Measurements from ENCODE around the gene AJUBA.
"Not testable (repeated sequence)": the region's sequence is repeated elsewhere in the genome, so short reads cannot be mapped to it uniquely, and the experiment has no call there.

AJUBA gene

DNA sequence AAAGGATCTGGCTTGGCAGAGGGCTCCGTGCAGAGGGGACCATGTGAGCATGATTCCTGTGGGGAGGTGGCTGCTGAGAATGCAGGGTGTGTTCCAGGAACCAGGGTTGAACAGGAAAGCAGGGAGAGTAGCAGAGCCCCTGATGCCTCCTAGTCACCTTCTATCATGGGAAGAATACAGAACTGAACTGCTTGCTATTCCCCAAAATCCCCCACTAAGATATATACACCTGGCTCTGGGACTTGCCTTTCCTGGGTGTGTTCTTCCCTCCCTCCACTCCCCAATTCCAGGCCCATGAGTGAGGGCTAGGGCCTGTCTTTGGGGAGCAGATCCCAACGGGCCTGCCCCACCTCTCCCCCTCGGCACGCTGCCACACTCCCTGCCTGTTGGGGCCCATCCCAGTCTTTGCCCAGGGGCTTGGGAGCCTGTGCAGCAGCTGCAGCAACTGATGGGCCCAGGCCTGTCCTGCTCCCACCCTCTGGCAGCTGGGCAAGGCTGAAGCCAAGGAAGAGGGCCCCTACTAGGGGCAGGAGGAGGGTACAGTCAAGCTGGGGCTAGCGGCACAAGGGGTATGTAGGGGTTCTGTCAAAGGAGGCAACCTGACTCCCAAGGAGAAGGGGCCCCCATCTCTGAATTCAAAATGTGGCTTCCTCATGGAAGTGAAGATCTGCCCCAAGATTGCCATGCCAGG, 3.2 kb downstream of the AJUBA start:
- no peak for DNase-seq

DNA sequence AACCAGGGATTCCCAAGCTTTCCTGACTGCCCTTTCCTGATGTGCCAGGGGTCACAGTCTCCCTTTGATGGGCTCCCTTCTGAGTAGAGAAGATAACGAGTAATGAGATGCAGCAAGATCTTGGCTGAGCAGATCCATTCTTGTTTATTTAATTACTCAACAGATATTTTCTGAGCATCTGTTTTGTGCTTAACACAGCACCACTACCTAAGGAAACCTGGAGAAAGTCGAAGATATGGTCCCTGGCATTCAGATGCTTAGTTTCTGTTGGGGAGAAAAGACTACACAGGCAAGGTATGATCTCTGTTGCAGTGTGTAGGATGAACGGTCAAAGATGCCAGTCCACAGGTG, 3.9 kb downstream of the AJUBA start:
- DNase-seq, result no peak

DNA sequence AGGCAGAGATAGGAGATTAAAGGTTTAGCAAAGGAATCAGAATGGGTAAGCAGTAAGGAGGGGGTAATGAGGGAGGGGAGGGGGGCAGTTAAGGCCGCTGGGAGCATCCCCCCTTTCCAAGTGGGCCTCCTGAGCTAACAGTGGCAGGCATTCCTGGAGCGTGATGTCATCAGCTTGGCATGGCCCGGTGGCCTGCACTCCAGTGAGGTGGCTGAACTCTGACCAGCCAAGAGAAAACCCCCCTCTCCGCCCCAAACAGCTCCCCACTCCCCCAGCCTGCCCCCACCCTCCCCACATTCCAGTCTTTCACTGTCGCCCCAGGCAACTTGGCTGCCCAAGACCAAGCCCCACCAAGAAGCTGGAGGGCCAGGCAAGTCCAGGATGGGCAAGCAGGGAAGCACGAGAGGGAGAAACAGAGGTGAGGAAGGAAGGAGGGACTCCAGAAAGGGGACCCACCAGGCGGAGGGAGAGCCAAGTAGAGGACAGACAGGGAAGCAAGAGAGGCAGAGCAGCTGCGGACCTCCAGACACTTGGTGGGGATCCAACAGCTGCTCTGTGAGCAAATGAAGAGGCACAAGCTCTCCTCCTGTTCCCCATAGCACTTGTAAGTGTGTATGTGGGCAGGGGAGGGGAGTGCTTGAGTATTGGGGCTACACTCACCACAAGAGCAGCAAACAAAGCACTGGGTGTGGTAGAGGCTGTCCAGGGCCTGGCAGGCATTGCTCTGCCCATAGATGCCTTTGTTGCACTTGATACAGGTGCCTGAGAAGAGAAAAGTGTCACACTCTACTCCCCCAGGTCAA, 4.5 kb downstream of the AJUBA start:
- DNase-seq, result no peak

DNA sequence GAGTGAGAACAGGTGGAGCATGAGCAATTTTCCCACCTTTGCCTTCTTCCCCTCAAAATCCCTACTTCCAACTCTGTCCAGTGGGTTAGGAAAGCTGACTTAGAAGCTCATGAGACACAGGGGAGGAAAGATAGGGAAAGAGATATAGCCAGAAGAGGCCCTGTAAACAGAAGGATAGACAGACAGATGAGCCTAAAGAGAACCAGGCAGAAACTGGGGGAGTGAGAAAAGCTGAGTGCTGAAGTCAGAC, 5.0 kb downstream of the AJUBA start:
- DNase-seq, result no peak

DNA sequence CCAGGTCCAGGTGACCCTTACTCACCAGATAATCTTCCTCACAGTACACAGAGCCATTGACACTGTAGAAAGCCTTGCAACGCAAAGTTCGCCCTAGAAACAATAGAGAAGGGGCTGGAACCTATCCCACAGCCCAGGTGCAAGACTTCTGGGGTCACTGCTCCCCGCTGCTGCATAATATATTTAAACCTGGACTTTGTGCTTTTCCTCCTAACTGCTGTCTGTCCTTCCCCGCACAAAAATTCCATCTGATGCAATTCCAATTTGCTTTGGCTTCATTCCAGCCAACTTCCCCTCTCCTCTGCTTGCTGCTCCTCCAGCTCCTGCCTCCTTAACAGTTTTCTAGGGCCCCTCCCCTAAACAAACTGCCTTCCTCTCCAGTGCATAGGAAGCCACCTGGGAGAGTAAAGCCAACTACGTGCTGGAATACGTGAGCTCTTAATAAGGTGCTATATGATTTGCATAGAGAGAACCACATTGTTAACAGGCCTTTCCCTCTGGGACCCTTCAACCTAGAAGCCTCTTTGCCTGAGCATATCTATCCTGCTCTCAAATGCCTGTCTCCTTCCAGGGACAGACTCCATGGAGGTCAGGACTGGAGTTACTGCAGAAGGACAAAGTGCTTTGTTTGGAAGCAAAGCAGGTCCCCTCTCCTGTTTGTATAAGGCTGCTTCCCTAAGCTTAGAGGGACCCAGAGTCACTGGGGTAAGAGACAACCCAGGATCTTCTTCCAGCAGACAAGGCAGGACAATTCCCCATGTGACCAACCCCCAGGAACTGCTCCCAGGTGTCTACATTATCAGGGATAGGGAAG, 5.5 kb downstream of the AJUBA start:
- no peak for DNase-seq

DNA sequence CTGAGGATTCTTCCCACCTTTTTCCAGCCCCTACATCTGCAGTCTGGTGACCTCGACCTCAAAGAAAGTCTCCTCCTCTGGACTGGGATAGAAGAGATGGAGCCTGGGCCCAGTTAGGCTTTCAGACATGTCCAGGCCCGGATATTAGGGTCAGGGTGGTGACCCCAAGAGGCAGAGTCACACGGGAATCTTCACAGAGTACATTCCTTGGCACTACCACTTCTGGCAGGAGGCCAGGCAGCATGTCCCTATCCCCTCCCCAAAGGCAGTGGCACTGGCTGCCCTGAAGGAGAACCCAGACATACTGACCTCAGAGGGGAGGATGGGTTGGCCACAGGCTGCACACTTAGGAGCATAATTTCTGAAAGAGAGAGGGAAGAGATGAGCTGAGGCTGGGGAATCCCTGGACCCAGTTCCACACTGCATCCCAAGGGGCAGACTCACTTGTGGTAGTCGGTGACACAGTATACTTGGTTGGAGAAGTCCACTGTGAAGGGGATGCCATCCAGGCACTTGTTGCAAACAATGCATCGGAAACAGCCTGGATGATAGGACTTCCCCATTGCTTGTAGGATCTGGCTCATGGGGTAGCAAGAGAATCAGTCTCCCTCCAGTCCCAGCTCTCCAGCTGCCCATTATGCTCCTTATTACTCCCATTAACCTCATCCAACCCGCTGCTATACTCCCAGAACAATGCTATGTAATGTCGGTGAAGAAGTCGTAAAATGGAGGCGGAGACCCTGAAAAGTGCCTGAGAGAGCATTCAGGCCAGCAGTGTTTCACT, 7.6 kb downstream of the AJUBA start:
- DNase-seq, result no peak

DNA sequence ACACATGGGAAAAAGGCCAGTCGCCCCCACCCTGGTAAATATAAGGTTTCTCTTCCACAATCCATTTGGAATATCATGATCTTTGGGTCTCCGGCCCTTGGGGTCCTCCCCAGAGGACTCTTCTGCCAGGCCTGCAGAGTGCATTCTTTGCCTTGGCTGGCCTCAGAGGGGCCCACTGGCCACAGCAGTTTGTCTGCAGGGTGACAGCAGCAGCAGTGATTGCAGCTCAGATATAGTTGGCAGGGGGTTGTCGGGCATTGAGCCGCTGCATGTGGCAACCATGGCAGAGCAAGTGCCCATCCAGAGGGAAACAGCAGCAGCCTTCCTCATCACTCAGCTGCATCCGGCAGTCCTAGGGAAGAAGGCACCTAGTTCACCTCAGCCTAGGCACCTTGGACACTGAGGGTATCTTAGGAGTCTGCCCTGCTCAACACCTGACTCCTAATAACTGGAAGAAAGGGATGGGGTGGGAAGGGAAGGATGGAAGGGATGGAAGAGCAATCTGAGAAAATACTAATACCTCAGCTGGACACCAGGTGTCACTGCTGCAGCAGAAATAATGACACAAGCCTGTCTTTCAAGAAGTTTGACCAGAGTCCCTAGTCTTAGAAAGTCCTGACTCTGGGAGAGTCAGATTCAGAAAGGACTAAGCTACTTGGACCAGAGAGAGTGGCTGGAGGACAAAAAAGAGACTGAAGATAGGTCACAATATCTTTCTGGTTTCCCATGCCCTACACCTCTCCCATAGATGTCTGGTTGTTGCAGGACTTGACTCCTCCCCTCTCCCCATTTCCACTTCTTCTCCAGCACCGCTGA, 8.9 kb downstream of the AJUBA start:
- peak; percentile 42 for DNase-seq

DNA sequence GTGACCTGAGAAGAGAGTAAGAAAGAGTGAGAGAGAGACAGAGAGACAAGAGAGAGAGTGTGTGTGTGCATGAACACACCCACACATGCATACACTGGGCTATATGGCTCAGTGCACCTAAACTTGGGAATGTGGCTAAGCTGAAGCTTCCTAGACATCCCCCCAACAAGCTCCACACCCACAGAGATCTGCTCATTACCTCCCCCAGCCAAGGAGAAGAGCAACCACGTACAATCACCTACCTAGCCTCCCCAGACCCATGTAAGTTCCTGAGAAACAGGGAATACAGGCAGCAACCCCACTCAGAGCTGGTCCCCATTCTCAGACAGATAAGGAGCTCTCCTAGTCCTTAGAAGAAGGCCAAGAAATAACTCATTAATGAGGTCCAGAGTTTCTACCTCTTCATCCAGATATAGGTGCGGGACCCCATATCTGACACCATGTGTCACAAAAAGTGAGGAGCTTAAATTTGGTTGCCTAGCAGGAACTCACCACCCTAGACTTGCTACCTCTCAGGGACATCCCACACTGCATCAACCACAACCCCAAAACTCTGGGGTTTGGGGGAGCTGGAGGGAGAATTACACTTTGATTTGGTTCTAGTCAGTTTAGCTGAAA, 9.9 kb downstream of the AJUBA start:
- no peak for DNase-seq

DNA sequence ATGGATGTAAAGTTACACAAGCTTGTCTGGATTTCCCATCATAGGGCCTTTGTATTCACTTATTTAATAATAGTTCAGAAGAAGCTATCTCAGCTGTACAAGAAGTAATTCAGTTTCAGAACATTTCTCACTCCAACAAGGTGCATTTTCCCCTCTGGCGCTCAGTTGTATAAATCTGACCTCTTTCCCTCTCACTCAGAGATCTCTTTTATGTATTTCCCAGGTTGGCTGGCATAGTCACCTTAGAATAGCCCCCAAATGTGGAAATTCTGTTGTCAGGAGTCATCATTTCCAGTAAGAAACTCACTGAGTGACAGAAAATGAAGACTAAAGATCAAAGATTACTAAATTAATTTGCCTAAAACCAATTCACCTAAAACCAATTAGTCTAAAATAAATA, 11.2 kb downstream of the AJUBA start:
- no peak for DNase-seq

DNA sequence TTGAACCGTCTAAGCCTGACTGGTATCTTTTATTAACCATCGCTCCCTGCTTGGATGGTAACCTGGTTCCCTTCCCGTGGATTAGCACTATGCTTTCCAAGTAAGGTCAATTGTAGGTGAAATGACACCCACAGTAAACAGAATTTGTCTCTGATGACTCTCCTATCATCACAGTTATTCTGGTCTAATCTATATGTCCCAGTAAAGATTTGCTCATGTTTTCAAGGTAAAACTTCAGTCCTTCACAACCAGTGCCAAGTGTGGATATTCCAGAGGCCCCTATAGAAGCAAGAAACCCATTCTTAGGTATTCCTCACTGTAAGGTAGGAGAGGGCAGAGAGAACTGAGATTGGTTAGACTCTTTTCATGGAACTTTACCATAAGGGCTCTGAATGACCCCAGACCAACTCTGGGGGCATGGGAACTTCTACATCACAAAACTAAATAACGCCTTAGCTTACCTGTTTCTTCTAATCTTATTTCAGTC, 15.5 kb downstream of the AJUBA start:
- no peak for DNase-seq

DNA sequence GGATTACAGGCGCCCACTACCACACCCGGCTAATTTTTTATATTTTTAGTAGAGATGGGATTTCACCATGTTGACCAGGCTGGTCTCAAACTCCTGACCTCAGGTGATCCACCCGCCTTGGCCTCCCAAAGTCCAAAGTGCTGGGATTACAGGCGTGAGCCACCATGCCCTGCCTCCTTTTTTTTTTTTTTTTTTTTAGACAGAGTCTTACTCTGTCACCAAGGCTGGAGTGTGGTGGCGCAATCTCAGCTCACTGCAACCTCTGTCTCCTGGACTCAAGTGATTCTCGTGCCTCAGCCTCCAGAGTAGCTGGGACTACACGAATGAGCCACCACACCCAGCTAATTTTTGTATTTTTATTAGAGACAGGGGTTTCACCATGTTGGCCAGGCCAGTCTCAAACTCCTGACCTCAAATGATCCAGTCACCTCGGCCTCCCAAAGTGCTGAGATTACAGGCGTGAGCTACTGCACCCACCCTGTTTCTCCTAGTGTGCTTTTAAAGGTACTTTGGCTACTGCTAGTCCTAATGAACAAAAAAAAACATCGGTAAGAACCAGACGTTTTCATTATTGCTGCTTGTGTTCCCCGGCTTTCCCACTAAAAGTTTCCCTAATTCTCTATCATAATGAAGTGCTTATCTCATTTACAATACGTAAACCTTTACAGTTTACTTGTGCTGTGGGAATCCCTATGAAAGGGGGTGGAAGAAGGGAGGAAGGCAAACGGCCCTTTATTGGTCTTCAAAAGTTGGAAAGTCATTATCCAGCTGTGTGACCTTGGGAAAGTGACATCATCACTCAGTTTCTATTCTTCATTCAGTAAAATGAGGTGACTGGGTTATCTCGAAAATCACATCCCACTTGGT, 16.2 kb downstream of the AJUBA start:
- DNase-seq, result not testable (repeated sequence)

DNA sequence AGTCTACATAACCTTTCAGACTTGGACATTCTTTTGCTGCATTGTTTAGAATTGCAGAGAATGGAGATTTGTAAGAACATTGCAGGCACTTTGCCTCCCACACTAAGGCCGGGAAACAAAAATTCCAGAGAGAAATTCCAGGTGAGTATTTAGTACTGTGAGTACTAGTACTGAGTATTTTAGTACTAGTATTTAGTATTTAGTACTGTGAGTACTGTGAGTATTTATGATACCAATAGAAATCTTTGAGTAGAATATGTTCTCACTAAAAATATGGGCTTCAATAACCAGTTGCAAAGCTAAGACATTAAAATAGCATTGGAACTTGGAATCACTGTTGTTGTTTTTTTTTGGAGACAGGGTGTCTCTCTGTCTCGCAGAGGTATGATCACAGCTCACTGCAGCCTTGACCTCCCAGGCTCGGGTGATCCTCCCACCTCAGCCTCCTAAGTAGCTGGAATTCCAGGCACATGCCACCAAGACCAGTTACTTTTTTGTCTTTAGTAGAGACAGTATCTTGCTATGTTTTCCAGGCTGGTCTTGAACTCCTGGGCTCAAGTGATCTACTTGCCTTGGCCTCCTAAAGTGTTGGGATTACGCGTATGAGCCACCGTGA, 20.2 kb downstream of the AJUBA start:
- no peak for DNase-seq

DNA sequence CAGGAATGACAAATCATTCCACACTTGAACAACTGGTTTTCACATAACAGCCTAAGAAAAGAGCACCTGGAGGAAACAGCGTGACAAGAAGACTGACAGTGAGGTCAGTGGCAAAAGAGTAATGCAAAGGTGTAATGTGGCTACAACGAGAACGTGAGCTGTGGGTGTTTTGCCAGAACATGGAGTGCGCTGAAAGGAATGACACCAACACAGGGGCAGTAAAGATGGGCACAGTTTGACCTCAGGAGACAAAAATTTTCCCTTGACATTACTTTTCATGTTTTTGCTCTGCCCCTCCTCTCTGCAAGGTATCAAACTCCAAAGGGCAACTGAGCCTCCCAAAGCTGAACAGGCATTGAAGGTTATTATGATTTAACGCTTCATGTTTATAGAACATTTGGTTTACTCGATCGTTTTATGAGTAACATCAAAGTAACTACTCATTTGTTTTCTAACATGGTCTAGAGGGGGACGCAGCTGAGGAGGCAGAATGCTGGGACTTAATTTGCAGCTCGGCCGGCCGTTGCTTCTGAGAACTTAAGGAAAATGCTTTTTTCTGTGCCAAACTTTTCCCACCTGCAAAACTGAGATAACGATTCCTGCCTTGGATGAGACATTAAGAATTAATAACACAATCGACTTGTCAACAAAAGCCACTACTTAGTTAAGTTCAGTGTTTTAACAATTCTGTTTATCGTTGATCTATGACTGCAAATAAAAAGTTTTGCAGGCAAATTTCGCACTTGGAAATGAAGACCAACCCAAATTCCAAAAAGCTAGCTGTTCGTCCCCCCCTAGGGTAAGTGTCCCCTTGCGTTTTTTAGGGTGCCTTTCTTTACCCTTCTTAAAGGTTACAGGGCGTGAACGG, 26.4 kb downstream of the AJUBA start:
- no peak for DNase-seq

DNA sequence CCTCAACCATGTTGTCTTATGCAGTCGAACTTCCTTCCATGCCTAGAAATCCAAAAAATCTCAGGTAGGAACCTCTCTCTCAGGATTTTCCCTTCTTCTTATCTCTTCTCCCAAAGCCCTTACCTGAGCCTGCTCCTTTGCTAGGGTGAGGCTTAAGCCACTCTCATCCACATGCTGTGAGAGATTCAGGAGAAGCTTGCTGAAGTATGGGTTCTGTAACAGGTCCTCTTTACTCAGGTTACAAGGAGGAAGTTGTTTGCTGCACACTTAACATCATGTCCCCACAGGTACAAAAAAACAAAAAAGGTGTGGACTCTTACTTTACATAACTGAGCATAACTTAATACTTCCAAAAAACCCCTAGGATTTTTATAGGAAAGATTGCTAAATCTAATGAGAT, 29.9 kb downstream of the AJUBA start:
- DNase-seq, result no peak

DNA sequence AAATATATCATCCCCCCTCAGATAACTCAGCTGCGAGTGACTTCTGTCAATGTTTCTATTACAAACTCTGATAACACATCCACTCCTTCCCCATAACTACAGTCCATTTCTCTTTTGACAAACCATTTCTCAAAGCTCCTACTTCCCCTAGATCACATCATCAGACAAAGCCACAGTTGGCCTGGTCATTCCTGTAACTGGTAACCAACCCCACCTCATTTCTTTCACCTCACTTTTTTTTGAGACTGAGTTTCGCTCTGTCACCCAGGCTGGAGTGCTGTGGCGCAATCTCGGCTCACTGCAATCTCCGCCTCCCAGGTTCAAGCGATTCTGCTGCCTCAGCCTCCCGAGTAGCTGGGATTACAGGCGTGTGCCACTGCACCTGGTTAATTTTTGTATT, 30.6 kb downstream of the AJUBA start:
- not testable (repeated sequence) for DNase-seq

DNA sequence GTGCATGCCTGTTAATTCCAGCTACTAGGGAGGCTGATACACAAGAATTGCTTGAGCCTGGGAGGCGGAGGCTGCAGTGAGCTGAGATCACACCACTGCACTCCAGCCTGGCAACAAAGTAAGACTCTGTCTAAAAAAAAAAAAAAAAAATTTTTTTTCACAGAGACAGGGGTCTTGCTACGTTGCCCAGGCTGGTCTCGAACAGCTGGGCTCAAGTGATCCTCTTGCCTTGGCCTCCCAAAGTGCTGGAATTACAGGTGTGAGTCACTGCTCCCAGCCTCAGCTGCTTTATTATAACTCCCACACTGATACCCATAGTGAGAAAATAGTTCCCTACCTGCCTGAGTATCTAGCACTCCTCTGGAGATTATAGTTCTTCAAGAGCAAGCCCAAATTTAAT, 36.7 kb downstream of the AJUBA start:
- no peak for DNase-seq

DNA sequence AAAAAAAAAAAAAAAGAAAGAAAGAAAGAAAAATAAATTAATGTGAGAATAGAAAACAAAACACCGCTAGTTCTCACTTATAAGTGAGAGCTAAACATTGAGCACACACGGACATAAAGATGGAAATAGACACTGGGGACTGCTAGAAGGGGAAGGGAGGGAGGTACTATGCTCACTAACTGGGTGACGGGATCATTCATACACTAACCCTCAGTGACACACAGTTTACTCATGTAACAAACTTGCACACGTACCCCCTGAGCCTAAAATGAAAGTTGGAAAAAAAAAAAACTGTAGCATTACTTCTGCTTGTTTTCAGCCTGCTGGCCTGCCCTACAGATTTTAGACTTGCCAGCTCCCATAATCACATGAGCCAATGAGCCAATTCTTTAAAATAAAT, 42.7 kb downstream of the AJUBA start:
- no peak for DNase-seq

DNA sequence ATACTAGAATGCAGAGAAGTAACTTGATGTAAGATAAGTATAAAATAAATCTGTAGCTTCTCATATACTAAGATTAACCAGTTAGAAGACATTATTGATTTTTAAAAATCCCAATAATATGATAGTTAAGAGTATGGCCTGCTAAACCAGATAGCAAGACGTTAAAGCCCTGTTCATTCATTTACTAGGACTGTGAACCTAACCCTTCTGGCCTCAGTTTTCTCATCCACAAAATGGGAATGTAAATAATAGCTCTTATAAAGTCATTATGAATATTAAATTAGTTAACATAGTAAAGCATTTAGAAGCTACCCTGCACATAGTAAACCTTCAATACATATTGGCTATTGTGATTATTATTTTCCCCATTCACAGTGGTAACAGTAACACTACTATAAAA, 47.2 kb downstream of the AJUBA start:
- DNase-seq, result no peak

DNA sequence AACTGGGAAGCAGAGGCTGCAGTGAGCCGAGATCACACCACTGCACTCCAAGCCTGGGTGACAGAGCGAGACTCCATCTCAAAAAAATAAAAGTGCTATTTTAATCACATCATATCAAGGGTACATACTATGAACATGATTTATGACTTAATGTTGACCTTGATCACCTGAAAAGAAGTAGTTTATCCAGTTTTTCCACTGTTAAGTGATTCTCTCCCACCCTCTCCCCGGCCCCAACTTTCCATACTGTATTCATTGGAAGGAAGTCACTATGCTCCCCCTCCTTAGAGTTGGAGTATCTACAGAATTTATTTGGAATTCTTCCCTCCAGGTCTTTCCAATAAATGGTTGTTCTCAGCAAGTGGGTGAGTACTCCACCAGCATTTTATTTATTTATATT, 50.2 kb downstream of the AJUBA start:
- no peak for DNase-seq
